ENCODE measurements around the gene SOX13. TPM values are rescaled to one million over a fixed set of nuclear protein-coding genes. Genes with fewer than 3 reads are reported as not detected.

The SOX13 gene
- total and polyA plus RNA-seq, 10 of the 15 experiments (the other 5 are each of a cell fraction or from before 2014, with no cell fraction given) = 0.04 to 0.31 (median 0.11) TPM; not detected in 7

DNA sequence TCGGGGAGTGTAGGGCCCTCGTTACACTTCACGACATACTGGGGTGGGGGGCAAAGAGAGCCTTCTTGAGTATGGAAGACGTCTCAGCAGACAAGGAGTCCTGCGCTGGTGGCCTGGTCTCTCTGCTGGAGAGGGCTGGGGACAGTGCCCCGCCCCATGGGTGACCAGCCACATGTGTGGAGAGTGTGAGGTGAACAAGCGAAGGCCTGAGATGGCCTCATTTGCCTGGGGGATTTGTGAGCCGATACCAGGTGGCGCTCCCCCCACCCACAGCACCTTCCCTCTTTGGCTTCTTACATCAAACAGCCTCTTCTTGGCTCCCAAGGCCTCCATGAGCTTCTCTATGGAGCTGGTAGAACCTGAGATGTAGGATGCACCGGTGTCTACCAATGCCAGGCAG lies 83.0 kb downstream of the SOX13 start:
- H2AFZ ChIP-seq (ENCODE audit: control insufficient read depth, low read depth, low read length) = no peak overlapping the region
- WGBS (ENCODE audit: insufficient coverage, insufficient replicate concordance, low lambda C conversion rate, missing lambda C conversion rate) = 20% methylated on average over 10 of the region's 10 CpGs
- no peak for ATAC-seq
- ChIA-PET POLR2A (no interaction called here), CTCF (interaction anchor here (1.8 kb wide), 1 partner anchor 243 kb away, joined by 5 read pairs; no protein-coding TSS in a partner anchor), SMC1A (ENCODE audit: uncharacterized antibody, unreplicated experiment) (no interaction called here), RAD21 (ENCODE audit: unreplicated experiment) (no interaction called here)
- peaks cover 3 to 4% of the 10 kb centered on the region in 2 experiments; a peak in 3 of 4 replicates for H3K27me3 ChIP-seq (replicated peaks in 1 of 2; ENCODE audit: control insufficient read depth in 2 of 2, insufficient read depth in 2 of 2, low read length in 1 of 2)
- no peaks in the 10 kb centered on the region for H3K79me2 ChIP-seq (ENCODE audit: control insufficient read depth, insufficient read depth, low read length)
- no peaks in the 10 kb centered on the region for H3K9me3 ChIP-seq (replicated peaks; ENCODE audit: control insufficient read depth, insufficient read depth, low read length)
- DNase-seq (ENCODE audit: low read depth, low spot score) = no peak
- TF ChIP-seq ZNF274 (IDR thresholded peaks at IDR 0.05; ENCODE audit: insufficient read depth, insufficient read length) (no peak), RFX5 (IDR thresholded peaks at IDR 0.05; ENCODE audit: low read depth, low read length) (no peak), SIX5 (IDR thresholded peaks at IDR 0.05; ENCODE audit: low read depth, low read length, severe bottlenecking) (no peak), PAX5 (IDR thresholded peaks at IDR 0.05; ENCODE audit: borderline replicate concordance, low read depth, low read length) (no peak), KLF5 (IDR thresholded peaks at IDR 0.05; ENCODE audit: partially characterized antibody) (no peak), ETV6 (conservative IDR thresholded peaks at IDR 0.05 in 1 of 2, IDR thresholded peaks at IDR 0.05 in 1 of 2; ENCODE audit: borderline replicate concordance in 1 of 2, low read depth in 1 of 2) (no peak), RAD21 (IDR thresholded peaks at IDR 0.05; ENCODE audit: insufficient read depth, low read depth, low read length) (no peak), EP300 (IDR thresholded peaks at IDR 0.05; ENCODE audit: borderline replicate concordance in 1 of 2, control insufficient read depth in 1 of 2, low read depth in 2 of 2, low read length in 2 of 2) (no peak), DPF2 (IDR thresholded peaks at IDR 0.05) (no peak), ZSCAN29 (IDR thresholded peaks at IDR 0.05) (no peak), KDM1A (IDR thresholded peaks at IDR 0.05; ENCODE audit: borderline replicate concordance) (no peak), HDAC6 (IDR thresholded peaks at IDR 0.05; ENCODE audit: unreplicated experiment) (no peak), SREBF1 (IDR thresholded peaks at IDR 0.05; ENCODE audit: low read length) (no peak), GATAD2B (conservative IDR thresholded peaks at IDR 0.05; ENCODE audit: low read depth) (no peak), TCF12 (IDR thresholded peaks at IDR 0.05; ENCODE audit: low read depth, low read length) (no peak), YY1 (IDR thresholded peaks at IDR 0.05; ENCODE audit: low read depth, low read length) (no peak), CEBPB (IDR thresholded peaks at IDR 0.05; ENCODE audit: borderline replicate concordance in 1 of 2, low read depth in 2 of 2, low read length in 2 of 2) (no peak), BCL11A (IDR thresholded peaks at IDR 0.05; ENCODE audit: low read depth, low read length) (no peak)
- TF ChIP-seq, protein P1, sequence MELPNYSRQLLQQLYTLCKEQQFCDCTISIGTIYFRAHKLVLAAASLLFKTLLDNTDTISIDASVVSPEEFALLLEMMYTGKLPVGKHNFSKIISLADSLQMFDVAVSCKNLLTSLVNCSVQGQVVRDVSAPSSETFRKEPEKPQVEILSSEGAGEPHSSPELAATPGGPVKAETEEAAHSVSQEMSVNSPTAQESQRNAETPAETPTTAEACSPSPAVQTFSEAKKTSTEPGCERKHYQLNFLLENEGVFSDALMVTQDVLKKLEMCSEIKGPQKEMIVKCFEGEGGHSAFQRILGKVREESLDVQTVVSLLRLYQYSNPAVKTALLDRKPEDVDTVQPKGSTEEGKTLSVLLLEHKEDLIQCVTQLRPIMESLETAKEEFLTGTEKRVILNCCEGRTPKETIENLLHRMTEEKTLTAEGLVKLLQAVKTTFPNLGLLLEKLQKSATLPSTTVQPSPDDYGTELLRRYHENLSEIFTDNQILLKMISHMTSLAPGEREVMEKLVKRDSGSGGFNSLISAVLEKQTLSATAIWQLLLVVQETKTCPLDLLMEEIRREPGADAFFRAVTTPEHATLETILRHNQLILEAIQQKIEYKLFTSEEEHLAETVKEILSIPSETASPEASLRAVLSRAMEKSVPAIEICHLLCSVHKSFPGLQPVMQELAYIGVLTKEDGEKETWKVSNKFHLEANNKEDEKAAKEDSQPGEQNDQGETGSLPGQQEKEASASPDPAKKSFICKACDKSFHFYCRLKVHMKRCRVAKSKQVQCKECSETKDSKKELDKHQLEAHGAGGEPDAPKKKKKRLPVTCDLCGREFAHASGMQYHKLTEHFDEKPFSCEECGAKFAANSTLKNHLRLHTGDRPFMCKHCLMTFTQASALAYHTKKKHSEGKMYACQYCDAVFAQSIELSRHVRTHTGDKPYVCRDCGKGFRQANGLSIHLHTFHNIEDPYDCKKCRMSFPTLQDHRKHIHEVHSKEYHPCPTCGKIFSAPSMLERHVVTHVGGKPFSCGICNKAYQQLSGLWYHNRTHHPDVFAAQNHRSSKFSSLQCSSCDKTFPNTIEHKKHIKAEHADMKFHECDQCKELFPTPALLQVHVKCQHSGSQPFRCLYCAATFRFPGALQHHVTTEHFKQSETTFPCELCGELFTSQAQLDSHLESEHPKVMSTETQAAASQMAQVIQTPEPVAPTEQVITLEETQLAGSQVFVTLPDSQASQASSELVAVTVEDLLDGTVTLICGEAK (IDR thresholded peaks at IDR 0.05; ENCODE audit: borderline replicate concordance) = no peak
- TF ChIP-seq, protein P2, sequence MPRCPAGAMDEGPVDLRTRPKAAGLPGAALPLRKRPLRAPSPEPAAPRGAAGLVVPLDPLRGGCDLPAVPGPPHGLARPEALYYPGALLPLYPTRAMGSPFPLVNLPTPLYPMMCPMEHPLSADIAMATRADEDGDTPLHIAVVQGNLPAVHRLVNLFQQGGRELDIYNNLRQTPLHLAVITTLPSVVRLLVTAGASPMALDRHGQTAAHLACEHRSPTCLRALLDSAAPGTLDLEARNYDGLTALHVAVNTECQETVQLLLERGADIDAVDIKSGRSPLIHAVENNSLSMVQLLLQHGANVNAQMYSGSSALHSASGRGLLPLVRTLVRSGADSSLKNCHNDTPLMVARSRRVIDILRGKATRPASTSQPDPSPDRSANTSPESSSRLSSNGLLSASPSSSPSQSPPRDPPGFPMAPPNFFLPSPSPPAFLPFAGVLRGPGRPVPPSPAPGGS (IDR thresholded peaks at IDR 0.05; ENCODE audit: borderline replicate concordance, insufficient read depth, low read depth, low read length, poor library complexity, severe bottlenecking) = no peak
- H3K4me2 ChIP-seq (ENCODE audit: control insufficient read depth, insufficient read depth) = no peak overlapping the region
- no peaks in the 10 kb centered on the region for H3K4me1 ChIP-seq (ENCODE audit: control insufficient read depth, insufficient read depth, low read length)
- in situ Hi-C loops (cut with MboI) = no loop called here
- H4K20me1 ChIP-seq (ENCODE audit: control insufficient read depth, insufficient read depth) = no peaks in the 10 kb centered on the region
- H3K27ac ChIP-seq (ENCODE audit: control insufficient read depth, insufficient read depth) = no peak overlapping the region
- intact Hi-C loops (cut with micrococcal nuclease; ENCODE audit: unreplicated experiment) = no loop called here
- H3K9ac ChIP-seq (ENCODE audit: control insufficient read depth, insufficient read depth, low read length) = no peak overlapping the region
- FAIRE-seq = no peak
- no TSS peak for BruUV-seq (replicated peaks)
- H3K36me3 ChIP-seq (ENCODE audit: control insufficient read depth in 2 of 2, insufficient read depth in 2 of 2, low read length in 1 of 2) = no peaks in the 10 kb centered on the region
- H3K4me3 ChIP-seq = no peak overlapping the region
